Epithelial cell of esophagus (primary cell): ENCODE data around the gene CIDEC.

Experiments
- DNase-seq: peaks from one replicate; pipeline ENCODE4 v3.0.0; 2010; ENCODE audit warnings: low read depth
- H3K4me3 ChIP-seq: 2 replicates; pipeline ENCODE4 v1.5.1; 2011; ENCODE audit warnings: mild to moderate bottlenecking, low read length, control low read depth
- CTCF ChIP-seq: IDR thresholded peaks from 2 replicates; pipeline ENCODE4 v1.5.1; 2011; ENCODE audit warnings: low read depth, mild to moderate bottlenecking, low read length, control low read depth, inconsistent platforms; ENCODE audit not compliant: insufficient read depth; ENCODE audit errors: missing control alignments

Gene CIDEC

GRCh38 chr3:9837701-9838582 is 42.1 kb downstream of the CIDEC start:
- DNase-seq = no peak
- no peak overlapping the region for H3K4me3 ChIP-seq
- no peak for TF ChIP-seq CTCF

GRCh38 chr3:9834520-9835380 is 45.3 kb downstream of the CIDEC start:
- H3K4me3 ChIP-seq = no peak overlapping the region
- DNase-seq = no peak
- no peak for TF ChIP-seq CTCF

GRCh38 chr3:9833078-9833477 is 47.0 kb downstream of the CIDEC start:
- TF ChIP-seq CTCF = no peak
- H3K4me3 ChIP-seq = no peak overlapping the region
- DNase-seq = no peak

- H3K4me3 ChIP-seq = no peak overlapping the region
- no peak for TF ChIP-seq CTCF
- no peak for DNase-seq
These were observed 48.8 kb downstream of the CIDEC start for GRCh38 chr3:9831253-9831652.

- no peak overlapping the region for H3K4me3 ChIP-seq
- no peak for TF ChIP-seq CTCF
- no peak for DNase-seq
These were observed 51.0 kb downstream of the CIDEC start for GRCh38 chr3:9828801-9829755.

- TF ChIP-seq CTCF = peak; percentile 21
- H3K4me3 ChIP-seq = no peak overlapping the region
- peak; percentile 42 for DNase-seq
These were observed 53.1 kb downstream of the CIDEC start for GRCh38 chr3:9826815-9827573.
